GM23248 (cell line): ENCODE results near the gene SLC37A1. TPM values are rescaled to one million over a fixed set of nuclear protein-coding genes. Genes with fewer than 3 reads are reported as not detected.
"Not testable (repeated sequence)": the region's sequence is repeated elsewhere in the genome, so short reads cannot be mapped to it uniquely, and the experiment has no call there.

ENCODE experiments used
- DNase-seq: peaks from one replicate; pipeline ENCODE4 v3.0.0-alpha.2; 2015
- H2AFZ ChIP-seq: fragments of 200-600 bp; sonication (generic); 2 replicates; pipeline ENCODE4 v1.6.1; 2016; ENCODE audit warnings: antibody characterized with exemption
- H3F3A ChIP-seq: fragments of 200-600 bp; sonication (generic); 2 replicates; pipeline ENCODE4 v1.6.1; 2016; ENCODE audit warnings: mild to moderate bottlenecking, antibody characterized with exemption, mixed run types; ENCODE audit not compliant: insufficient read depth
- H3K27ac ChIP-seq: fragments of 200-600 bp; sonication (generic); 2 replicates; pipeline ENCODE4 v1.5.1; 2016; ENCODE audit warnings: mild to moderate bottlenecking
- H3K27me3 ChIP-seq: fragments of 200-600 bp; sonication (generic); replicated peaks from 2 replicates; pipeline ENCODE4 v1.6.1; 2016; ENCODE audit warnings: mild to moderate bottlenecking; ENCODE audit not compliant: insufficient read depth
- H3K36me3 ChIP-seq: fragments of 200-600 bp; sonication (generic); 2 replicates; pipeline ENCODE4 v1.6.1; 2016; ENCODE audit warnings: low read depth, mild to moderate bottlenecking
- H3K4me1 ChIP-seq: fragments of 200-600 bp; sonication (generic); 2 replicates; pipeline ENCODE4 v1.6.1; 2016; ENCODE audit warnings: mild to moderate bottlenecking; ENCODE audit not compliant: insufficient read depth
- H3K4me2 ChIP-seq: fragments of 200-600 bp; sonication (generic); one replicate; pipeline ENCODE4 v1.6.1; 2016; ENCODE audit warnings: mild to moderate bottlenecking; ENCODE audit not compliant: unreplicated experiment
- H3K4me3 ChIP-seq: fragments of 200-600 bp; sonication (generic); 2 replicates; pipeline ENCODE4 v1.5.1; 2016; ENCODE audit warnings: mild to moderate bottlenecking
- H3K79me2 ChIP-seq: fragments of 200-600 bp; sonication (generic); 2 replicates; pipeline ENCODE4 v1.6.1; 2016; ENCODE audit warnings: mild to moderate bottlenecking; ENCODE audit not compliant: insufficient read depth
- H3K9ac ChIP-seq: fragments of 200-600 bp; sonication (generic); 2 replicates; pipeline ENCODE4 v1.6.1; 2016; ENCODE audit warnings: mild to moderate bottlenecking
- H3K9me2 ChIP-seq: fragments of 200-600 bp; sonication (generic); 2 replicates; pipeline ENCODE4 v1.6.1; 2016; ENCODE audit warnings: mixed run types, mild to moderate bottlenecking, moderate library complexity; ENCODE audit not compliant: insufficient read depth
- H3K9me3 ChIP-seq: fragments of 200-600 bp; sonication (generic); one replicate; pipeline ENCODE4 v1.6.1; 2017; ENCODE audit warnings: low read depth
- H4K20me1 ChIP-seq: fragments of 200-600 bp; sonication (generic); 2 replicates; pipeline ENCODE4 v1.6.0; 2016; ENCODE audit not compliant: insufficient read depth
- EZH2 ChIP-seq: fragments of 200-600 bp; sonication (generic); IDR thresholded peaks from 2 replicates; pipeline ENCODE4 v1.6.1; 2018; ENCODE audit warnings: antibody characterized with exemption, mild to moderate bottlenecking; ENCODE audit not compliant: insufficient read depth, poor library complexity, severe bottlenecking
- EZH2phosphoT487 ChIP-seq: fragments of 200-600 bp; sonication (generic); IDR thresholded peaks from 2 replicates; pipeline ENCODE4 v1.6.1; 2018; ENCODE audit warnings: antibody characterized with exemption, moderate library complexity, mild to moderate bottlenecking, low read depth; ENCODE audit not compliant: insufficient read depth
- WGBS, 2 experiments: methylation state at CpG; one replicate each; pipeline ENCODE4 v1.1.6; 2015 to 2017; ENCODE audit warnings: low lambda C conversion rate in 2 of 2, low coverage in 1 of 2; ENCODE audit errors: missing lambda C conversion rate in 2 of 2; 5-methylcytosine and 5-hydroxymethylcytosine counted together
- in situ Hi-C: fragments of 300-500 bp; cut with MboI; formaldehyde crosslinking; loops from 2 replicates; pipeline ENCODE4 v1.15.0; 2020
- polyA plus RNA-seq: library from polyadenylated mRNA; unstranded; fragments of >200 nt; fragmentation: Nextera tagmentation; extraction: Ambion mirVana; gene quantifications from 2 replicates; pipeline ENCODE4 v1.2.1, GENCODE V29; 2016
- total RNA-seq: library from RNA; depleted of rRNA; stranded (reverse); fragments of >200 nt; shearing (Covaris generic); gene quantifications from 2 replicates; pipeline ENCODE4 v1.2.3, GENCODE V29; 2014

The SLC37A1 gene
- total and polyA plus RNA-seq, 2 experiments from 2014 or later, result not detected

- peaks cover 63% of the 10 kb centered on the region for H3K27me3 ChIP-seq
- no peak overlapping the region for H3K4me2 ChIP-seq
- no peaks in the 10 kb centered on the region for H3K36me3 ChIP-seq
- no peak for DNase-seq
- H3K79me2 ChIP-seq, result no peaks in the 10 kb centered on the region
- no peak for TF ChIP-seq EZH2phosphoT487
- TF ChIP-seq EZH2, result no peak
- H4K20me1 ChIP-seq, result no peaks in the 10 kb centered on the region
- in situ Hi-C loops, result no loop called here
- H3K9me2 ChIP-seq, result no peaks in the 10 kb centered on the region
- H3K27ac ChIP-seq, result no peak overlapping the region
- no peaks in the 10 kb centered on the region for H3K9me3 ChIP-seq
- no peaks in the 10 kb centered on the region for H3K4me1 ChIP-seq
- no peak overlapping the region for H2AFZ ChIP-seq
- WGBS, 2 experiments, result 34 to 38% methylated on average over 13 of the region's 13 CpGs
- H3F3A ChIP-seq, result no peaks in the 10 kb centered on the region
- H3K4me3 ChIP-seq, result no peak overlapping the region
- no peak overlapping the region for H3K9ac ChIP-seq
Observed at GRCh38 chr21:42624095-42624790, 110.6 kb downstream of the SLC37A1 start.

DNA sequence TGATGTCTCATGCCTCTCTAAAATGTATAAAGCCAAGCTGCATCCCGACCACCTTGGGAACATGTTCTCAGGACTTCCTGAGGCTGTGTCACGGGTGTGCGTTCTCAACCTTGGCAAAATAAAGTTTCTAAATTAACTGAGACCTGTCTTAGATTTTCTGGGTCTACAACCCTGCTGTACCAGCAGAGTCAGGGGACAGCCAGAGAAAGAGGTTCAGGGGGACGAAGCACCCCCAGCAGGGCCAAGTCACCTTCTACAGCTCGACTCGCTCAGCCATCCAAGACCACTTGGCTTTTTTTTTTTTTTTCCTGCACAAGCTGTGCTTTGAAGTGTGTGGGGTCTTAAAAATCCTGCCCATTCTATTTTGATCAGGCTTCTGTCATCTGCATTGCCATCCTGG, 111.3 kb downstream of the SLC37A1 start:
- DNase-seq, result no peak
- no peaks in the 10 kb centered on the region for H3K4me1 ChIP-seq
- H3K4me3 ChIP-seq, result no peak overlapping the region
- H3F3A ChIP-seq, result no peaks in the 10 kb centered on the region
- H4K20me1 ChIP-seq, result no peaks in the 10 kb centered on the region
- WGBS, 2 experiments, result 50 to 53% methylated on average over 6 of the region's 6 CpGs
- no peaks in the 10 kb centered on the region for H3K9me2 ChIP-seq
- in situ Hi-C loops, result loop anchor here (5.0 kb wide), 1 partner anchor 48 kb away; no protein-coding TSS in a partner anchor
- H3K9me3 ChIP-seq, result no peaks in the 10 kb centered on the region
- H3K4me2 ChIP-seq, result no peak overlapping the region
- H3K27ac ChIP-seq, result no peak overlapping the region
- H3K79me2 ChIP-seq, result no peaks in the 10 kb centered on the region
- TF ChIP-seq EZH2phosphoT487 (no peak), EZH2 (no peak)
- H3K36me3 ChIP-seq, result no peaks in the 10 kb centered on the region
- H3K9ac ChIP-seq, result no peak overlapping the region
- peaks cover 59% of the 10 kb centered on the region for H3K27me3 ChIP-seq
- H2AFZ ChIP-seq, result no peak overlapping the region

- Histone ChIP-seq H3K27me3 (peaks cover 60% of the 10 kb centered on the region), H3K4me2 (no peak overlapping the region), H3K4me3 (no peak overlapping the region), H3K36me3 (no peaks in the 10 kb centered on the region), H4K20me1 (no peaks in the 10 kb centered on the region), H3K27ac (no peak overlapping the region), H3K9me3 (no peaks in the 10 kb centered on the region), H3K9ac (no peak overlapping the region), H3K4me1 (no peaks in the 10 kb centered on the region), H3K79me2 (no peaks in the 10 kb centered on the region), H3F3A (no peaks in the 10 kb centered on the region), H2AFZ (no peak overlapping the region), H3K9me2 (no peaks in the 10 kb centered on the region)
- no peak for DNase-seq
- TF ChIP-seq EZH2 (no peak), EZH2phosphoT487 (no peak)
- in situ Hi-C loops, result loop anchor here (5.0 kb wide), 1 partner anchor 49 kb away; no protein-coding TSS in a partner anchor
- WGBS, 2 experiments, result 74 to 78% methylated on average over 14 of the region's 14 CpGs
Observed at GRCh38 chr21:42626171-42626570, 112.5 kb downstream of the SLC37A1 start.

- DNase-seq, result no peak
- no peak overlapping the region for H2AFZ ChIP-seq
- in situ Hi-C loops, result loop anchor here (5.0 kb wide), 1 partner anchor 50 kb away; no protein-coding TSS in a partner anchor
- no peaks in the 10 kb centered on the region for H4K20me1 ChIP-seq
- WGBS, 2 experiments, result 58 to 60% methylated on average over 15 of the region's 15 CpGs
- no peak overlapping the region for H3K27ac ChIP-seq
- H3F3A ChIP-seq, result no peaks in the 10 kb centered on the region
- no peaks in the 10 kb centered on the region for H3K79me2 ChIP-seq
- no peaks in the 10 kb centered on the region for H3K36me3 ChIP-seq
- H3K9ac ChIP-seq, result no peak overlapping the region
- no peaks in the 10 kb centered on the region for H3K4me1 ChIP-seq
- no peak for TF ChIP-seq EZH2
- no peak for TF ChIP-seq EZH2phosphoT487
- no peak overlapping the region for H3K4me3 ChIP-seq
- no peaks in the 10 kb centered on the region for H3K9me3 ChIP-seq
- H3K27me3 ChIP-seq, result peaks cover 53% of the 10 kb centered on the region
- no peaks in the 10 kb centered on the region for H3K9me2 ChIP-seq
- H3K4me2 ChIP-seq, result no peak overlapping the region
Observed at GRCh38 chr21:42627527-42628289, 114.1 kb downstream of the SLC37A1 start.

DNA sequence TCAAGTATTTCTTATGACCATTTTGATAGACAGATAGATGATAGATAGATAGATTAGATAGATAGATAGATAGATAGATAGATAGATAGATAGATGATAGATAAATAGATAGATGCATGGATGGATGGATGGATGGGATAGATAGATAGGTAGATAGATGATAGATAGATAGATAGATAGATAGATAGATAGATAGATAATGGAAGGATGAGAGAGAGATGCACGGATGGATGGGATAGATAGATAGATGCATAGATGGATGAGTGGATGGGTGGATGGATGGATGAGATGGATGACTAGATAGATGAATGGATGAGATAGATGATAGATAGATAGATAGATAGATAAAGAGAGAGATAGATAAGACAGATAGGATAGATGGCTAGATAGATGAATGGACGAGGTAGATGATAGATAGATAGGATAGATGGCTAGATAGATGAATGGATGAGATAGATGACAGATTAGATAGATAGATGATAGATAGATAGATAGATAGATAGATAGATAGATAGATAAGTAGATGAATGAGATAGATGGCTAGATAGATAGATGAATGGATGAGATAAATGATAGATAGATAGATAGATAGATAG, 114.9 kb downstream of the SLC37A1 start:
- not testable (repeated sequence) for H3K9me3 ChIP-seq, H3K4me3 ChIP-seq, H3K36me3 ChIP-seq, H3K4me2 ChIP-seq, H3K79me2 ChIP-seq, H2AFZ ChIP-seq, H3K9ac ChIP-seq, H3F3A ChIP-seq, H3K4me1 ChIP-seq, H3K27ac ChIP-seq, DNase-seq, H3K9me2 ChIP-seq, H4K20me1 ChIP-seq
- peaks cover 56% of the 10 kb centered on the region for H3K27me3 ChIP-seq
- in situ Hi-C loops, result loop anchor here (5.0 kb wide), 1 partner anchor 51 kb away; no protein-coding TSS in a partner anchor
- WGBS, 2 experiments, result 40 to 44% methylated on average over 2 of the region's 2 CpGs
